Trophoblast cell (in vitro differentiated cells and primary cell): ENCODE measurements around the gene RAPGEF2.

Experiments used
- DNase-seq, 2 donors: peaks; one replicate each; pipeline ENCODE4 v3.0.0-alpha.2; 2016
- H2AFZ ChIP-seq: 2 replicates; pipeline ENCODE4 v1.6.1; 2013; ENCODE audit warnings: low read length, moderate library complexity, mild to moderate bottlenecking; ENCODE audit not compliant: insufficient read depth, poor library complexity
- H2AK5ac ChIP-seq: 2 replicates; pipeline ENCODE4 v1.6.1; 2013; ENCODE audit warnings: mild to moderate bottlenecking, low read length
- H2BK120ac ChIP-seq: 2 replicates; pipeline ENCODE4 v1.6.1; 2013; ENCODE audit warnings: low read length, mild to moderate bottlenecking, moderate library complexity; ENCODE audit not compliant: insufficient read depth, poor library complexity
- H2BK12ac ChIP-seq: 2 replicates; pipeline ENCODE4 v1.6.1; 2013; ENCODE audit warnings: mild to moderate bottlenecking, low read length, moderate library complexity
- H2BK5ac ChIP-seq: 2 replicates; pipeline ENCODE4 v1.6.1; 2013; ENCODE audit warnings: low read length, low read depth, moderate library complexity, mild to moderate bottlenecking; ENCODE audit not compliant: poor library complexity
- H3K14ac ChIP-seq: 2 replicates; pipeline ENCODE4 v1.6.1; 2013; ENCODE audit warnings: mild to moderate bottlenecking, low read length
- H3K18ac ChIP-seq: 2 replicates; pipeline ENCODE4 v1.6.1; 2013; ENCODE audit warnings: mild to moderate bottlenecking, low read length
- H3K23ac ChIP-seq: 2 replicates; pipeline ENCODE4 v1.6.1; 2013; ENCODE audit warnings: low read length
- H3K27ac ChIP-seq: 2 replicates; pipeline ENCODE4 v1.5.1; 2013; ENCODE audit warnings: low read depth, mild to moderate bottlenecking, inconsistent platforms, low read length, moderate library complexity
- H3K27me3 ChIP-seq: 2 replicates; pipeline ENCODE4 v1.6.1; 2013; ENCODE audit warnings: inconsistent platforms, mild to moderate bottlenecking, low read length, moderate library complexity; ENCODE audit not compliant: insufficient read depth
- H3K36me3 ChIP-seq, 2 experiments: 1 replicate in 1 of 2; 2 replicates in 1 of 2; pipeline ENCODE4 v1.6.1; 2013; ENCODE audit warnings: low read length in 2 of 2, mild to moderate bottlenecking in 2 of 2, moderate library complexity in 1 of 2; ENCODE audit not compliant: insufficient read depth in 2 of 2, control insufficient read depth in 1 of 2
- H3K4ac ChIP-seq: 2 replicates; pipeline ENCODE4 v1.6.1; 2013; ENCODE audit warnings: low read depth, mild to moderate bottlenecking, low read length, moderate library complexity
- H3K4me1 ChIP-seq, 2 experiments: 1 replicate in 1 of 2; 2 replicates in 1 of 2; pipeline ENCODE4 v1.6.1; 2013; ENCODE audit warnings: low read length in 2 of 2, mild to moderate bottlenecking in 2 of 2, moderate library complexity in 1 of 2; ENCODE audit not compliant: insufficient read depth in 2 of 2, control insufficient read depth in 1 of 2
- H3K4me2 ChIP-seq: 2 replicates; pipeline ENCODE4 v1.6.1; 2013; ENCODE audit warnings: inconsistent platforms, mild to moderate bottlenecking, low read length, moderate library complexity
- H3K4me3 ChIP-seq: 2 replicates; pipeline ENCODE4 v1.5.1; 2013; ENCODE audit warnings: mild to moderate bottlenecking, low read depth, low read length, inconsistent platforms
- H3K79me1 ChIP-seq: one replicate; pipeline ENCODE4 v1.6.1; 2013; ENCODE audit warnings: low read length
- H3K79me2 ChIP-seq: 2 replicates; pipeline ENCODE4 v1.6.1; 2013; ENCODE audit warnings: low read length, mild to moderate bottlenecking; ENCODE audit not compliant: control insufficient read depth, insufficient read depth, poor library complexity
- H3K9ac ChIP-seq: 2 replicates; pipeline ENCODE4 v1.6.1; 2013; ENCODE audit warnings: mild to moderate bottlenecking, low read length
- H3K9me3 ChIP-seq: 2 replicates; pipeline ENCODE4 v1.6.1; 2013; ENCODE audit warnings: low read depth, mild to moderate bottlenecking, control low read depth, inconsistent platforms, low read length; ENCODE audit not compliant: insufficient read depth
- H4K12ac ChIP-seq: 2 replicates; pipeline ENCODE4 v1.6.1; 2013; ENCODE audit warnings: low read depth, mild to moderate bottlenecking, low read length, moderate library complexity
- H4K8ac ChIP-seq: 2 replicates; pipeline ENCODE4 v1.6.1; 2013; ENCODE audit warnings: low read depth, mild to moderate bottlenecking, low read length, moderate library complexity
- H4K91ac ChIP-seq: one replicate; pipeline ENCODE4 v1.6.1; 2013; ENCODE audit warnings: low read depth, mild to moderate bottlenecking, low read length, moderate library complexity
- WGBS: extraction: QIAGEN DNeasy Blood & Tissue Kit; methylation state at CpG from one replicate; pipeline ENCODE4 v1.1.7; 2013; ENCODE audit warnings: missing lambda C conversion rate; ENCODE audit not compliant: insufficient read length, insufficient coverage; ENCODE audit errors: extremely low coverage; 5-methylcytosine and 5-hydroxymethylcytosine counted together

RAPGEF2 gene

GRCh38 chr4:159349332-159349731 is 246.5 kb downstream of the RAPGEF2 start:
- Histone ChIP-seq H3K4ac (no peak overlapping the region), H4K12ac (no peak overlapping the region), H3K4me2 (no peak overlapping the region), H2AK5ac (no peak overlapping the region), H3K23ac (no peak overlapping the region), H3K9ac (no peak overlapping the region), H3K9me3 (peaks cover 2% of the 10 kb centered on the region), H4K91ac (no peak overlapping the region), H2BK5ac (no peak overlapping the region), H3K4me1 (no peaks in the 10 kb centered on the region), H3K18ac (no peak overlapping the region), H4K8ac (no peak overlapping the region), H2AFZ (no peak overlapping the region), H2BK12ac (no peak overlapping the region), H3K79me2 (no peaks in the 10 kb centered on the region), H3K14ac (no peak overlapping the region), H2BK120ac (no peak overlapping the region), H3K27ac (no peak overlapping the region), H3K27me3 (no peaks in the 10 kb centered on the region), H3K36me3 (peaks cover 14 to 22% of the 10 kb centered on the region in 2 experiments), H3K4me3 (no peak overlapping the region), H3K79me1 (no peaks in the 10 kb centered on the region)
- DNase-seq, result no peak
- no CpG with 5 or more reads among the region's 3 CpGs for WGBS

GRCh38 chr4:159352609-159353008 is 249.7 kb downstream of the RAPGEF2 start:
- H3K9me3 ChIP-seq, result peaks cover 2% of the 10 kb centered on the region
- H2BK5ac ChIP-seq, result no peak overlapping the region
- H3K27ac ChIP-seq, result no peak overlapping the region
- no peaks in the 10 kb centered on the region for H3K79me1 ChIP-seq
- DNase-seq, result no peak
- no peak overlapping the region for H3K18ac ChIP-seq
- no peak overlapping the region for H2BK120ac ChIP-seq
- H3K23ac ChIP-seq, result no peak overlapping the region
- no peak overlapping the region for H2BK12ac ChIP-seq
- no peak overlapping the region for H4K91ac ChIP-seq
- WGBS, result no CpG with 5 or more reads among the region's 7 CpGs
- no peak overlapping the region for H4K12ac ChIP-seq
- no peak overlapping the region for H3K14ac ChIP-seq
- no peak overlapping the region for H4K8ac ChIP-seq
- H3K27me3 ChIP-seq, result no peaks in the 10 kb centered on the region
- no peak overlapping the region for H2AFZ ChIP-seq
- H3K4me1 ChIP-seq, result no peaks in the 10 kb centered on the region
- H2AK5ac ChIP-seq, result no peak overlapping the region
- no peak overlapping the region for H3K9ac ChIP-seq
- H3K4me2 ChIP-seq, result no peak overlapping the region
- no peak overlapping the region for H3K4me3 ChIP-seq
- no peak overlapping the region for H3K4ac ChIP-seq
- no peaks in the 10 kb centered on the region for H3K79me2 ChIP-seq
- H3K36me3 ChIP-seq, result peaks cover 18 to 22% of the 10 kb centered on the region in 2 experiments

DNA sequence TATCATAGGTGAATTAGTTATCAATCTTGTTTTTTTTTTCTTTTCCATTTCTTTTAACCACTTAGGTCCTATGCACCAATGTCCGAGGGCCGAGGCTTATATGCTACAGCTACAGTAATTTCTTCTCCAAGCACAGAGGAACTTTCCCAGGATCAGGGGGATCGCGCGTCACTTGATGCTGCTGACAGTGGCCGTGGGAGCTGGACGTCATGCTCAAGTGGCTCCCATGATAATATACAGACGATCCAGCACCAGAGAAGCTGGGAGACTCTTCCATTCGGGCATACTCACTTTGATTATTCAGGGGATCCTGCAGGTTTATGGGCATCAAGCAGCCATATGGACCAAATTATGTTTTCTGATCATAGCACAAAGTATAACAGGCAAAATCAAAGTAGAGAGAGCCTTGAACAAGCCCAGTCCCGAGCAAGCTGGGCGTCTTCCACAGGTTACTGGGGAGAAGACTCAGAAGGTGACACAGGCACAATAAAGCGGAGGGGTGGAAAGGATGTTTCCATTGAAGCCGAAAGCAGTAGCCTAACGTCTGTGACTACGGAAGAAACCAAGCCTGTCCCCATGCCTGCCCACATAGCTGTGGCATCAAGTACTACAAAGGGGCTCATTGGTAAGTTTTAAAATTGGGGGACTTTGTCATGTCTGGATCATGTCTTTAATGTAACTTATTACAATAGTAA is 250.7 kb downstream of the RAPGEF2 start:
- Histone ChIP-seq H2BK120ac (no peak overlapping the region), H3K4me3 (no peak overlapping the region), H3K4me2 (no peak overlapping the region), H3K79me2 (no peaks in the 10 kb centered on the region), H3K27me3 (no peaks in the 10 kb centered on the region), H4K12ac (no peak overlapping the region), H2BK5ac (no peak overlapping the region), H3K18ac (no peak overlapping the region), H2BK12ac (no peak overlapping the region), H3K4ac (no peak overlapping the region), H3K14ac (no peak overlapping the region), H3K9me3 (no peaks in the 10 kb centered on the region), H3K79me1 (no peaks in the 10 kb centered on the region), H4K91ac (no peak overlapping the region), H4K8ac (no peak overlapping the region), H3K36me3 (peaks cover 19 to 24% of the 10 kb centered on the region in 2 experiments), H2AFZ (no peak overlapping the region), H3K9ac (no peak overlapping the region), H3K27ac (no peak overlapping the region), H2AK5ac (no peak overlapping the region), H3K4me1 (no peaks in the 10 kb centered on the region), H3K23ac (no peak overlapping the region)
- WGBS, result no CpG with 5 or more reads among the region's 15 CpGs
- no peak for DNase-seq

DNA sequence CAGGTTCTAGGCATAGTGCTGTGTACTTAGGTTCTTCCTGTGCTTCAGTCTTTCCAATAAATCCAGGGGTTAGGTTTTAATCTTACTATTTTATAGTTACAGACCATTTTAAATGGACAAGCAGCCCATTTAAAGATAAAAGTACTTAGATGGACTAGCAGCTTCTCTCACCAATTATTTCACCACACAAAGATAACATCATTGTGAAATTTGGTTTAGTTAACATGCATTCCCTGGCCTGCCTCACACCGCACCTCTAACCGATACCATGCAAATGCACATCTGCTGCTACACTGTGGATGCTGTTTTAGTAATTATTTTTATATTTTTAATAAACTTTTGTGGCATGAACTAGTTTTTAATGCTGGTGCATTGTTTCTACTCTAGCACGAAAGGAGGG is 252.6 kb downstream of the RAPGEF2 start:
- H4K91ac ChIP-seq, result no peak overlapping the region
- H3K4me3 ChIP-seq, result no peak overlapping the region
- peaks cover 23 to 31% of the 10 kb centered on the region in 2 experiments for H3K36me3 ChIP-seq
- H2BK5ac ChIP-seq, result no peak overlapping the region
- WGBS, result no CpG with 5 or more reads among the region's 3 CpGs
- H3K4me1 ChIP-seq, result no peaks in the 10 kb centered on the region
- no peaks in the 10 kb centered on the region for H3K79me2 ChIP-seq
- no peaks in the 10 kb centered on the region for H3K79me1 ChIP-seq
- H3K9me3 ChIP-seq, result no peaks in the 10 kb centered on the region
- H3K9ac ChIP-seq, result no peak overlapping the region
- no peak overlapping the region for H2BK120ac ChIP-seq
- H3K18ac ChIP-seq, result no peak overlapping the region
- no peaks in the 10 kb centered on the region for H3K27me3 ChIP-seq
- H3K4me2 ChIP-seq, result no peak overlapping the region
- DNase-seq, result no peak
- H2AFZ ChIP-seq, result no peak overlapping the region
- H3K4ac ChIP-seq, result no peak overlapping the region
- no peak overlapping the region for H4K12ac ChIP-seq
- no peak overlapping the region for H3K14ac ChIP-seq
- no peak overlapping the region for H2BK12ac ChIP-seq
- H3K27ac ChIP-seq, result no peak overlapping the region
- H4K8ac ChIP-seq, result no peak overlapping the region
- H2AK5ac ChIP-seq, result no peak overlapping the region
- no peak overlapping the region for H3K23ac ChIP-seq
